GM18498 (cell line): ENCODE data around the gene POLDIP2.
"Not testable (repeated sequence)": the region's sequence is repeated elsewhere in the genome, so short reads cannot be mapped to it uniquely, and the experiment has no call there.

Source experiments
- ATAC-seq: cut with Tn5 transposase; IDR thresholded peaks from one replicate; pipeline ENCODE4 v1.9.1; 2021; ENCODE audit warnings: mild to moderate bottlenecking, moderate library complexity; ENCODE audit not compliant: unreplicated experiment

Gene POLDIP2

GRCh38 chr17:28366605-28367004 is 9.3 kb upstream of the POLDIP2 start:
- ATAC-seq, result no peak

GRCh38 chr17:28365487-28365886 is 8.2 kb upstream of the POLDIP2 start:
- no peak for ATAC-seq

- no peak for ATAC-seq
Observed at GRCh38 chr17:28364665-28365363, 7.5 kb upstream of the POLDIP2 start, which contains the start of gene SEBOX. SEBOX (minus strand) TSS chr17:28365199; CDS start chr17:28365151, 48 bp downstream.

GRCh38 chr17:28363776-28364650 is 6.7 kb upstream of the POLDIP2 start:
- no peak for ATAC-seq

- no peak for ATAC-seq
Observed at GRCh38 chr17:28363186-28363585, 5.9 kb upstream of the POLDIP2 start.

GRCh38 chr17:28357901-28358197 is 522 bp upstream of the POLDIP2 start:
- no peak for ATAC-seq

GRCh38 chr17:28350271-28350670 is 7.1 kb downstream of the POLDIP2 start:
- ATAC-seq, result no peak

GRCh38 chr17:28348979-28349378 is 8.3 kb downstream of the POLDIP2 start:
- ATAC-seq, result no peak

GRCh38 chr17:28347261-28347891 is 10.0 kb downstream of the POLDIP2 start:
- no peak for ATAC-seq

- no peak for ATAC-seq
Observed at GRCh38 chr17:28346746-28347246, 10.5 kb downstream of the POLDIP2 start.

- no peak for ATAC-seq
Observed at GRCh38 chr17:28346199-28346580, 11.1 kb downstream of the POLDIP2 start.

- ATAC-seq, result no peak
Observed at GRCh38 chr17:28345419-28346198, 11.7 kb downstream of the POLDIP2 start.

GRCh38 chr17:28344435-28344901 is 12.9 kb downstream of the POLDIP2 start:
- ATAC-seq, result no peak

GRCh38 chr17:28344011-28344410 is 13.3 kb downstream of the POLDIP2 start:
- ATAC-seq, result no peak

GRCh38 chr17:28343491-28343932 is 13.8 kb downstream of the POLDIP2 start:
- ATAC-seq, result no peak

- ATAC-seq, result no peak
Observed at GRCh38 chr17:28342313-28342712, 15.0 kb downstream of the POLDIP2 start.

GRCh38 chr17:28341516-28341915 is 15.8 kb downstream of the POLDIP2 start:
- ATAC-seq, result no peak

GRCh38 chr17:28340374-28340773 is 17.0 kb downstream of the POLDIP2 start:
- ATAC-seq, result no peak

- no peak for ATAC-seq
Observed at GRCh38 chr17:28339431-28339830, 17.9 kb downstream of the POLDIP2 start.

GRCh38 chr17:28338769-28339212 is 18.5 kb downstream of the POLDIP2 start:
- not testable (repeated sequence) for ATAC-seq
